ENCODE results near the gene GIMAP6.

- no peak for TF ChIP-seq POLR2A (IDR thresholded peaks at IDR 0.05; ENCODE audit: control extremely low read depth in 1 of 2, low read depth in 2 of 2, low read length in 2 of 2)
- no peak for TF ChIP-seq CEBPB (IDR thresholded peaks at IDR 0.05; ENCODE audit: low read depth, low read length)
- no peak for TF ChIP-seq CTCF (IDR thresholded peaks at IDR 0.05; ENCODE audit: control extremely low read depth in 1 of 3, insufficient read depth in 1 of 3, low read depth in 1 of 3, low read length in 3 of 3)
- no peak for TF ChIP-seq USF2 (IDR thresholded peaks at IDR 0.05; ENCODE audit: low read length)
- no peak for TF ChIP-seq ATF2 (IDR thresholded peaks at IDR 0.05; ENCODE audit: low read length)
- no peak for TF ChIP-seq MAFK (IDR thresholded peaks at IDR 0.05; ENCODE audit: low read depth, low read length)
- no peak for TF ChIP-seq E2F6 (IDR thresholded peaks at IDR 0.05)
- no peak for TF ChIP-seq SIRT6 (IDR thresholded peaks at IDR 0.05; ENCODE audit: low read length)
Measured at GRCh38 chr7:150627959-150628358, 4.2 kb downstream of the GIMAP6 start.

Measured in H1 (cell line).